NB4 (cell line): ENCODE measurements around the gene PSME1.
A peak's percentile ranks its signal among the peaks of the same experiment; 100 is the strongest.

Experiments used
- DNase-seq: peaks from one replicate; pipeline ENCODE4 v3.0.0; 2010; ENCODE audit warnings: low read depth
- H3K4me3 ChIP-seq: one replicate; pipeline ENCODE4 v1.5.1; 2011; ENCODE audit warnings: mild to moderate bottlenecking, low read depth, low read length, moderate library complexity
- MYC ChIP-seq: IDR thresholded peaks from 2 replicates; pipeline ENCODE4 v1.6.1; 2011; ENCODE audit warnings: low read depth, low read length
- POLR2A ChIP-seq: IDR thresholded peaks from 2 replicates; pipeline ENCODE4 v1.6.1; 2011; ENCODE audit warnings: mild to moderate bottlenecking; ENCODE audit not compliant: insufficient read length; ENCODE audit errors: extremely low read depth
- TF ChIP-seq, protein P1 (sequence below): IDR thresholded peaks from 2 replicates; pipeline ENCODE4 v1.6.1; 2011; ENCODE audit warnings: low read depth, low read length
- TF ChIP-seq, protein P2 (sequence below): IDR thresholded peaks from one replicate; pipeline ENCODE4 v1.5.1; 2012; ENCODE audit warnings: low read depth, low read length

Gene PSME1

DNA sequence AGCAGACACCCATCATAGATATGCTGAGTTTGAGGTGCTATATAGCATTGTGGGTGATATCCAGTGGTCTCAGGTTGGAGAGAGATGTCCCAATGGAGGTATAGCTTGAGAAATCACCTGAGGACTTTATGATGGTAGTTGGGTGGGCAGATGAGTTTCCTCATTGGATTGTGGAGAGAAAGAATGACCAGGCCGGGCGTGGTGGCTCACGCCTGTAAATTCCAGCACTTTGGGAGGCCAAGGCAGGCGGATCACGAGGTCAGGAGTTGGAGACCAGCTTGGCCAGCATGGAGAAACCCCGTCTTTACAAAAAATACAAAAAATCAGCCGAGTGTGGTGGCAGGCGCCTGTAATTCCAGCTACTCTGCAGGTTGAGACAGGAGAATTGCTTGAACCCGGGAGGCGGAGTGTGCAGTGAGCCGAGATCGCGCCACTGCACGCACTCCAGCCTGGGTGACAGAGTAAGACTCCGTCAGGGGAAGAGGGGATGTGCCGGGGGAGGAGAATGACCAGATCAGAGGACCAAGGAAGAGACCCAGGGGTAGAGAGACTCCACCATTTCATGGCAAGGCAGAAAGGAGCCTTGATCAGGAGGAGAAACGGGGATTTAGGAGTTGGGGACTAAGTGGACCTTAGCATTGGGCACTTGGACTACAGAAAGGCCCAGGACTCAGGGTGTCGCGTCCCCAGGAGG lies 42.6 kb upstream of the PSME1 start:
- DNase-seq: no peak
- H3K4me3 ChIP-seq: peak overlapping the region; percentile 17
- TF ChIP-seq, protein P1, sequence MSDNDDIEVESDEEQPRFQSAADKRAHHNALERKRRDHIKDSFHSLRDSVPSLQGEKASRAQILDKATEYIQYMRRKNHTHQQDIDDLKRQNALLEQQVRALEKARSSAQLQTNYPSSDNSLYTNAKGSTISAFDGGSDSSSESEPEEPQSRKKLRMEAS: no peak
- TF ChIP-seq POLR2A: no peak
- no peak for TF ChIP-seq MYC
- TF ChIP-seq, protein P2, sequence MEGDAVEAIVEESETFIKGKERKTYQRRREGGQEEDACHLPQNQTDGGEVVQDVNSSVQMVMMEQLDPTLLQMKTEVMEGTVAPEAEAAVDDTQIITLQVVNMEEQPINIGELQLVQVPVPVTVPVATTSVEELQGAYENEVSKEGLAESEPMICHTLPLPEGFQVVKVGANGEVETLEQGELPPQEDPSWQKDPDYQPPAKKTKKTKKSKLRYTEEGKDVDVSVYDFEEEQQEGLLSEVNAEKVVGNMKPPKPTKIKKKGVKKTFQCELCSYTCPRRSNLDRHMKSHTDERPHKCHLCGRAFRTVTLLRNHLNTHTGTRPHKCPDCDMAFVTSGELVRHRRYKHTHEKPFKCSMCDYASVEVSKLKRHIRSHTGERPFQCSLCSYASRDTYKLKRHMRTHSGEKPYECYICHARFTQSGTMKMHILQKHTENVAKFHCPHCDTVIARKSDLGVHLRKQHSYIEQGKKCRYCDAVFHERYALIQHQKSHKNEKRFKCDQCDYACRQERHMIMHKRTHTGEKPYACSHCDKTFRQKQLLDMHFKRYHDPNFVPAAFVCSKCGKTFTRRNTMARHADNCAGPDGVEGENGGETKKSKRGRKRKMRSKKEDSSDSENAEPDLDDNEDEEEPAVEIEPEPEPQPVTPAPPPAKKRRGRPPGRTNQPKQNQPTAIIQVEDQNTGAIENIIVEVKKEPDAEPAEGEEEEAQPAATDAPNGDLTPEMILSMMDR: no peak

DNA sequence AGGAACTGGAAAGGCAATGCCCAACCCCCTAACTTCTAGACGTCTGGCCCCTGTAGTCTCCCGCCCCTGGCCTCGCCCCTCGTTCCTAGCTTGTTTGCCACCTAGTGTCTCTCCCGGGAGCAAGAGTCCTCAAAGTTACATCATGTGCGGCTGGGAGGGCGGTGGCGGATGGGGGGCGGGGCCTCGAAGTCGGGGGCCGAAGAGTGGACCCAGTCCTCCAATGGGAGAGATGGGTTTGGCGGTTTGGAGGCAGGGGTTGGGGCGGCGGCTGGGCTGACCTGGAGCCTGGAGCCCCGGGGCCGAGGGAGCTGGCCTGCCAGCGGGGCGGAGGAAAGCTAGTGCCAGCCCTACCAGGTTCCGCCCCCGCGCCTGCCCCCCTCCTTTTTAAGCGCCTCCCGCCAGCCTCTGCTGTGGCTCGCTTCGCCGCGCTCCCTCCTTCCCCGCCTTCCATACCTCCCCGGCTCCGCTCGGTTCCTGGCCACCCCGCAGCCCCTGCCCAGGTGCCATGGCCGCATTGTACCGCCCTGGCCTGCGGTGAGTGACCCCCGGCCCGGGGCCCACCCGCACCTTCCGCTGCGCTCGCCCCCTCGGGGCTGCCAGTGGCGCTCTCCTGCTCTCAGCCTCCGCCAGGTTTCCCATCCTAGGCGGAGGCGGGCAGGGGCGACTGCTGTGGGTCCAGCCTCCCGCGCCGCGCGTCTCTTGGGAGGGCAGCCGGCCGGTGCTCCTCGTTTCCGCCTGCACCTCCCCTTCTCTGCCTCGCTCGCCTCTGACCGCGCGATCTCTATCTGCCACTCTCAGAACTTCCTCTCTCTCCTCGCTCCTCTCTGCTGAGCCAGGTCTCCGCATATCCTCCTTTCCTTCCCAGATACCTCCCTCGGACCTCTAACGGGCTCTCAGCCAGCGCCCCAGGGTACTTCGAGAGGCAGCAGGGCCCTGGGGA lies 41.8 kb upstream of the PSME1 start, which contains the start of gene PCK2:
TSS of gene PCK2 (plus strand) at position 411 of the 940 bp plus-strand sequence. CDS start at position 506, 95 bp downstream.
- TF ChIP-seq MYC: peak; percentile 70
- TF ChIP-seq POLR2A: peak; percentile 57
- TF ChIP-seq, protein P1: peak; percentile 49
- TF ChIP-seq, protein P2: no peak
- DNase-seq: peak; percentile 98
- peak within 1 kb of the TSS; percentile 92 for H3K4me3 ChIP-seq

DNA sequence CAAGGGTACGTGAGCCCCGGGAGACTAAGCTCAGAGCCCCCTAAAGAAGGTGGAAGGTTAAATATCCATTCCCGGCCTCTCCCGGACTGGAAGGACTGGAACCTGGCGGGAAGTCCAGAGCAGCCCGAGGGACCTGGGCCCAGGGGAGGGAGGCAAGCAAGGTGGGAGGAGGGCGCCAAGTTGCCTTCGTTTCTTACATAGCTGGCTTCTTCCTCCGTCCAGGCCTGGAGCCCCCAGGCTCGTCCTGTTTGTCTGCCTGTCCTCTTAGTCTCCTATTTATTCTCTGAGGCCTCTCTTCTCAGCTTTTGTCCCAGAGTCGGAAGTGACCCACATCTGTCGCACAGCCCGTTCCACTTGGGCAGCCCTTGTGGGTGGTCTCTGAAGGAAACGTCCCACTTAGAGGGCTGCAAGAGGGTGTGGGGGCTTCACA lies 41.1 kb upstream of the PSME1 start:
- H3K4me3 ChIP-seq: peak overlapping the region; percentile 92
- TF ChIP-seq, protein P1: no peak
- no peak for DNase-seq

DNA sequence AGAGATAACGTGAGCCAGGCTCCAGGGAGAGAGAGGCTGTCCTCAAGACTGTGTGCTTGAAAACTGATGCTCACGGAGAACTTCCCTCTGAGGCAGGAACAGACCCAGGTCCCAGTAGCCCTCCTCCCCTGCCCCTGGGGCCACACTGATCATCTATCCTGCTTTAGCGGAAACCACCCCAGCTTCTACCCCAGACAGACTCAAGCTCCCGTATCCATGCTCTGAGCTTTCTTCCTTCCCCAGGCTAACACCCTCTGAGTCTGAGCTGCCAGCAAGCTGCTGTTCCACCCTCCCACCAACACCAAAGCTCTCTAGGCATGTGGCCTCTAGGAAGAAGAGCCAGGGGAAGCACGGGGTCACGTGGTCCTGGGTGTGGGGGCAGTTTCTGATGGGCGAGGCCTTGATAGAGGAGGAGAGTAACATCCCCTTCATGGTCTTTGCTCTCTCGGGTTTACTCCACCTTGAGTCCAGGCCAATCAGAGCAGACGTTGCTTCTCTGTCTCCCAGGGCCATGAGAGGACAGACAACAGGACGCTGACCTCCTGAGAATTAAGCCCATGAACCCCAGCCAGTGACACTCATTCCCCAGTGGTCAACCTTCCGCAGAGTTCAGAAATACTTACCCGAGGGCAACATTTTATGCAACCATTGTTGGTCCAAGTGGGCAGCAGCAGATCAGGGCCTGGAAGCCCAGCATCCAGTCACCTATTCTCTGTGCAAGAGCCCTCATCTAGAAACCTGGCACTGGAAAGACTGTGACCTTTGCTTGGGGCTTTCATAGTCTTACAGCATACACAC lies 40.5 kb upstream of the PSME1 start:
- peak; percentile 90 for DNase-seq
- peak overlapping the region; percentile 92 for H3K4me3 ChIP-seq
- TF ChIP-seq, protein P1: peak; percentile 99
- TF ChIP-seq, protein P2: no peak
- TF ChIP-seq MYC: peak; percentile 96
- peak; percentile 83 for TF ChIP-seq POLR2A

DNA sequence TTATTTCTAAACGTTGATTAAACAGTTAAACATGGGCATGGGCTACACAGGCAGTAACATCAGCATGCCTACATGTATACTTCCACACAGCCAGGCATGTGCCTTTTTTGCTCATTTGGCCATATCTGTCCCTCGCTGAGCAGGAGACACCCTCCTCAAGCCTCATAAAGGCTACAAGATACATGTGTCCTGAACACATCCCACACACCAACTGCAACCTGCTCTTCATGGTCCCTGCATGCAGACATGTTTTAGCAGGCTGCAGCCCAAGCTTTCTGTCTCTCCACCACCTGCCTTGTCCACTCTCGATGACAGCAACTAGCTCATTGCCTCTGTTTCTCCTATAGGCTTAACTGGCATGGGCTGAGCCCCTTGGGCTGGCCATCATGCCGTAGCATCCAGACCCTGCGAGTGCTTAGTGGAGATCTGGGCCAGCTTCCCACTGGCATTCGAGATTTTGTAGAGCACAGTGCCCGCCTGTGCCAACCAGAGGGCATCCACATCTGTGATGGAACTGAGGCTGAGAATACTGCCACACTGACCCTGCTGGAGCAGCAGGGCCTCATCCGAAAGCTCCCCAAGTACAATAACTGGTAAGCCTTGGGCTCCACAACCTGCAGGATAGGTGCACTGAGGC lies 39.3 kb upstream of the PSME1 start:
- DNase-seq: no peak
- TF ChIP-seq, protein P2: no peak
- TF ChIP-seq POLR2A (no peak), MYC (no peak)
- H3K4me3 ChIP-seq: no peak overlapping the region
